Esophagus squamous epithelium (tissue), 5 donors: ENCODE measurements around the gene WDR6. TPM values are rescaled to one million over a fixed set of nuclear protein-coding genes. Genes with fewer than 3 reads are reported as not detected.

ENCODE experiments used
- DNase-seq: peaks from one replicate; lab custom pipeline; 2025; lab: John Stamatoyannopoulos, UW
- H3K27ac ChIP-seq, 4 donors: fragments of 200-600 bp; sonication (generic); one replicate each; pipeline ENCODE4 v1.5.1; 2016 to 2019; ENCODE audit warnings: mild to moderate bottlenecking in 1 of 4
- H3K27me3 ChIP-seq, 4 donors: fragments of 200-600 bp; sonication (generic); 1 replicate in 3 of 4; 2 replicates in 1 of 4; pipeline versions ENCODE4 v1.5.1 to v1.6.0; 2017 to 2021; ENCODE audit warnings: antibody characterized with exemption in 1 of 4
- H3K36me3 ChIP-seq, 3 donors: fragments of 200-600 bp; sonication (generic); one replicate each; pipeline ENCODE4 v1.5.1; 2016 to 2019
- H3K4me1 ChIP-seq, 3 donors: fragments of 200-600 bp; sonication (generic); one replicate each; pipeline ENCODE4 v1.5.1; 2017 to 2019
- H3K4me3 ChIP-seq, 4 donors: fragments of 200-600 bp; sonication (generic); 1 replicate in 3 of 4; 2 replicates in 1 of 4; pipeline ENCODE4 v1.5.1; 2016 to 2019; ENCODE audit warnings: mild to moderate bottlenecking in 2 of 4, moderate library complexity in 1 of 4
- H3K9me3 ChIP-seq, 3 donors: fragments of 200-600 bp; sonication (generic); one replicate each; pipeline ENCODE4 v1.5.1; 2016 to 2019
- POLR2A ChIP-seq, 4 donors: fragments of 450-650 bp; IDR thresholded peaks; one replicate each; pipeline ENCODE4 v1.6.1; 2017; ENCODE audit warnings: antibody characterized with exemption in 4 of 4, mild to moderate bottlenecking in 4 of 4, moderate library complexity in 3 of 4
- WGBS, 2 donors: methylation state at CpG; one replicate each; pipeline ENCODE4 v1.1.5; 2018; 5-methylcytosine and 5-hydroxymethylcytosine counted together
- intact Hi-C: fragments of 100-400 bp; cut with DNase I; formaldehyde crosslinking; loops from one replicate; pipeline ENCODE4 v1.15.0; 2022
- total RNA-seq, 4 donors: library from RNA; depleted of rRNA; stranded (reverse); fragments of >200 nt; gene quantifications; one replicate each; pipeline ENCODE4 v1.1.0, GENCODE V29; 2016
- TF ChIP-seq, protein P1 (sequence below), 6 experiments: fragments of 450-650 bp in 4 of 6; fragments of 200-600 bp in 2 of 6; sonication (generic) in 2 of 6; IDR thresholded peaks; one replicate each; pipeline ENCODE4 v1.5.1; 2016 to 2019; ENCODE audit warnings: antibody characterized with exemption in 6 of 6, mild to moderate bottlenecking in 4 of 6, moderate library complexity in 4 of 6
- donor health status: DM: yes; HTN: yes; CAD: no.

WDR6 gene
- total RNA-seq, 4 donors from 2014 or later: 27.4 to 78.0 (median 37.6) TPM

DNA sequence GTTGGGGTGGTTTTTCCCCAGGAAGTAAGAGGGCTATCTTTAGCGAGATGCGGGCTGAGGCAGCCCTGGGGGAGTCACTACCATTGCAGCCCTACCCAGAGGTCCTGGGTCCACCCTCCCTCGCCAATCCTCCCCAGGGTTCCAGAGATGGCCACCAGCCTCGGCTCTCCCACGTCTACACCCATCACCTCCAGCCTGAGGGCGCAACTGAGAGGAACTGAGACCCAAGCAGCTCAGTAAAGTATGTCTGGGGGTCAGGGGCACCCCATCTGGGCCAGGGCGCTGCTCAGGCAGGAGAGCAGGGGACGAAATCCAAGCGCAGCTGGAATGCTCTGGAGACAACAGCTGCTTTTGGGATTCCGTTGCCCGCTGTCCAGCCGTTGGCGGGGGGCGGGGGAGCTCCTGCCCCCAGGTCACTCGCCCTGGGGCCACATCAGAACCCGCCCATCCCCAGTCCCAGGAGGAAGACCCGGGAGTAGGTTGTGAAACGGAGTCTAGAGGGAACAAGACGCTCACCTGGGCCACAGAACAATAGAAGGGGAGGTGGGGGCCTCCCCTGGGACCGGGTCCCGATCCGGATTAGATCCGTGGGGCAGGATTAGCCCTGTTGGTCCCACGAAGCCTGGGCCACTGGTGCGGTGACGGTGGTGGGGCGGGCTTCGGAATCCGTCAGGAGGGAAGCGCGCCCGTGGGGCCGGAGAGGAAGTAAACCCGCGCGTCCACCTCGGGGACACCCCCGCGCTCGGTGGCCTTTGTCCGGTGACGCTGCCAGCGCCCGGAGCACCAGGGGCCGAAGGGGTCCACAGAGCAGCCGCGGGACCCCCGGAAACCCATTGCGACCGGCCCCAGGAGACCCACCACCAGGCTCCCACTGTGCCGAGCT, 13.4 kb downstream of the WDR6 start:
- peak overlapping the region; percentile 97 to 100 (median 99) for H3K27ac ChIP-seq
- H3K27me3 ChIP-seq: no peaks in the 10 kb centered on the region
- WGBS, 2 donors: 0% methylated on average over 5 of the region's 51 CpGs; no CpG with 5 or more reads in 1 of the 2 donors
- no peak for TF ChIP-seq POLR2A (IDR thresholded peaks at IDR 0.05)
- TF ChIP-seq, protein P1, sequence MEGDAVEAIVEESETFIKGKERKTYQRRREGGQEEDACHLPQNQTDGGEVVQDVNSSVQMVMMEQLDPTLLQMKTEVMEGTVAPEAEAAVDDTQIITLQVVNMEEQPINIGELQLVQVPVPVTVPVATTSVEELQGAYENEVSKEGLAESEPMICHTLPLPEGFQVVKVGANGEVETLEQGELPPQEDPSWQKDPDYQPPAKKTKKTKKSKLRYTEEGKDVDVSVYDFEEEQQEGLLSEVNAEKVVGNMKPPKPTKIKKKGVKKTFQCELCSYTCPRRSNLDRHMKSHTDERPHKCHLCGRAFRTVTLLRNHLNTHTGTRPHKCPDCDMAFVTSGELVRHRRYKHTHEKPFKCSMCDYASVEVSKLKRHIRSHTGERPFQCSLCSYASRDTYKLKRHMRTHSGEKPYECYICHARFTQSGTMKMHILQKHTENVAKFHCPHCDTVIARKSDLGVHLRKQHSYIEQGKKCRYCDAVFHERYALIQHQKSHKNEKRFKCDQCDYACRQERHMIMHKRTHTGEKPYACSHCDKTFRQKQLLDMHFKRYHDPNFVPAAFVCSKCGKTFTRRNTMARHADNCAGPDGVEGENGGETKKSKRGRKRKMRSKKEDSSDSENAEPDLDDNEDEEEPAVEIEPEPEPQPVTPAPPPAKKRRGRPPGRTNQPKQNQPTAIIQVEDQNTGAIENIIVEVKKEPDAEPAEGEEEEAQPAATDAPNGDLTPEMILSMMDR (IDR thresholded peaks at IDR 0.05): no peak
- peak overlapping the region; percentile 66 to 99 (median 93) for H3K4me3 ChIP-seq
- H3K4me1 ChIP-seq: peaks cover 37 to 75% (median 38%) of the 10 kb centered on the region in 3 donors
- intact Hi-C loops: loop anchor here (10.0 kb wide), 1 partner anchor 74 kb away; the partner anchor contains the start of gene QRICH1
- H3K36me3 ChIP-seq: peaks cover 18 to 42% (median 25%) of the 10 kb centered on the region in 3 donors
- H3K9me3 ChIP-seq: no peaks in the 10 kb centered on the region
- no peak for DNase-seq

GRCh38 chr3:49021213-49021812, 14.1 kb downstream of the WDR6 start:
- intact Hi-C loops: loop anchor here (10.0 kb wide), 1 partner anchor 73 kb away; the partner anchor contains the start of gene QRICH1
- Histone ChIP-seq H3K9me3 (no peaks in the 10 kb centered on the region), H3K4me1 (peaks cover 37 to 83% (median 38%) of the 10 kb centered on the region in 3 donors), H3K27me3 (no peaks in the 10 kb centered on the region), H3K36me3 (peaks cover 24 to 42% (median 28%) of the 10 kb centered on the region in 3 donors), H3K4me3 (peak overlapping the region; percentile 66 to 99 (median 93)), H3K27ac (peak overlapping the region; percentile 97 to 100 (median 99))
- peak; percentile 94 for DNase-seq
- 0% methylated on average over 13 of the region's 60 CpGs; no CpG with 5 or more reads in 1 of the 2 donors for WGBS, 2 donors
- TF ChIP-seq, protein P1 (IDR thresholded peaks at IDR 0.05): no peak
- TF ChIP-seq POLR2A (IDR thresholded peaks at IDR 0.05): peak in 3 of 4 donors; percentile 98 to 100 (median 98)

- Histone ChIP-seq H3K9me3 (no peaks in the 10 kb centered on the region), H3K4me1 (peaks cover 36 to 82% (median 37%) of the 10 kb centered on the region in 3 donors), H3K27me3 (no peaks in the 10 kb centered on the region), H3K4me3 (peak within 1 kb of the TSS; percentile 66 to 99 (median 93)), H3K36me3 (peaks cover 28 to 44% (median 32%) of the 10 kb centered on the region in 3 donors), H3K27ac (peak within 1 kb of the TSS; percentile 97 to 100 (median 99))
- DNase-seq: peak; percentile 77
- intact Hi-C loops: loop anchor here (10.0 kb wide), 1 partner anchor 73 kb away; the partner anchor contains the start of gene QRICH1
- 0% methylated on average over 3 to 6 of the region's 83 CpGs for WGBS, 2 donors
- TF ChIP-seq, protein P1 (IDR thresholded peaks at IDR 0.05): peak; percentile 92 to 98 (median 96)
- peak in 2 of 4 donors; percentile 88 to 89 for TF ChIP-seq POLR2A (IDR thresholded peaks at IDR 0.05)
Measured at GRCh38 chr3:49021813-49022687, 14.9 kb downstream of the WDR6 start, which contains the start of gene NDUFAF3. Gene NDUFAF3 (plus strand): TSS chr3:49022121. CDS start chr3:49022145, 24 bp downstream.

- TF ChIP-seq, protein P1 (IDR thresholded peaks at IDR 0.05): peak in 1 of 6 experiments; percentile 9
- no peak for TF ChIP-seq POLR2A (IDR thresholded peaks at IDR 0.05)
- DNase-seq: no peak
Measured at GRCh38 chr3:49022688-49023171, 15.5 kb downstream of the WDR6 start.

More at GRCh38 chr3:49022688-49023171, 15.5 kb downstream of the WDR6 start:
- H3K36me3 ChIP-seq: peaks cover 28 to 51% (median 32%) of the 10 kb centered on the region in 3 donors
- 7 to 15% methylated on average over 3 to 4 of the region's 12 CpGs for WGBS, 2 donors
- H3K27me3 ChIP-seq: no peaks in the 10 kb centered on the region
- H3K9me3 ChIP-seq: no peaks in the 10 kb centered on the region
- H3K4me1 ChIP-seq: peaks cover 30 to 82% (median 35%) of the 10 kb centered on the region in 3 donors
- intact Hi-C loops: loop anchor here (10.0 kb wide), 1 partner anchor 72 kb away; the partner anchor contains the start of gene QRICH1
- H3K27ac ChIP-seq: peak overlapping the region; percentile 97 to 100 (median 99)
- peak overlapping the region; percentile 66 to 99 (median 93) for H3K4me3 ChIP-seq
